ENCODE measurements around the gene HBS1L. TPM values are rescaled to one million over a fixed set of nuclear protein-coding genes. Genes with fewer than 3 reads are reported as not detected.

The HBS1L gene
- total RNA-seq, 2 experiments from 2014 or later: 71.5 to 74.7 TPM

DNA sequence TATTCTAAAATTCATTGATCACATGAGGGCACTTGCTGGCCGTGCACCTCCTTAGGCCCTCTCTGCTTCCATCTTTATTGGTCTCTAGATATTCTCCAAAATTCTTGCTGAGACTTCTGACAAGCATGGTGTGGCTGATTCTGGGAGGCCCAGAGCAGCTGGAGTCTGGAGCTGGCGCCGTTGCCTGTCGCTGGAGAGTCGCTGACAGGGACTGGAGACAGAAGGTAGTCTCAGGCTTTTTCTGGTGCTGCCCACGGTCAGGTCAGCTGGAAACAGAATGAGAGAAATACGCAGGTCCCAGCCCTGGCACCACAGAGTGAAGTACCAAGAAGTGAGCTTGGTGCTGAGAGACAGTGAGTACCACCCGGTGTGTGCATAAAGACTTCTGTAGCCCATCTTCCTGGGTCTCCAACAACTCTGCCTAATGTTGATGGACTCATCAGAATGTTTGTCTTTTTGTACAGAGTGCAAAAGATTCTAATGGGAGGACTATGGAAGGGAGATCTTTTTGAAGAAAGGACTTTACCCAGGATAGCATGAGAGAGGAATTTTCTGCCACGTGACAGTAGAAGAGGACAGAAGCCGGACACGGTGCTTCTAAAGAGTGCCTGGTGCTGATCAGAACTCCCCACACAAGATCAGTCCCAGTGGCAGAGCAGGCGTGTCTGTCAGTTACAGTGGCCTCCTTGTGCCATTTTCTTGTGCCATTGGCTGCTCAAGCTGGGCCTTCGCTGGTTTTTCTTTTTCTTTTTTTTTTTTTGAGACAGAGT is 102.9 kb downstream of the HBS1L start:
- no peak for DNase-seq
- CTCF ChIA-PET: no interaction called here
- Mint-ChIP-seq H3K4me3 (no peak overlapping the region), H3K36me3 (ENCODE audit: low read depth) (no peaks in the 10 kb centered on the region), H3K27me3 (no peaks in the 10 kb centered on the region), H3K4me1 (no peaks in the 10 kb centered on the region), H3K27ac (no peak overlapping the region), H3K9me3 (peaks cover 2% of the 10 kb centered on the region)
- POLR2A ChIA-PET: no interaction called here

DNA sequence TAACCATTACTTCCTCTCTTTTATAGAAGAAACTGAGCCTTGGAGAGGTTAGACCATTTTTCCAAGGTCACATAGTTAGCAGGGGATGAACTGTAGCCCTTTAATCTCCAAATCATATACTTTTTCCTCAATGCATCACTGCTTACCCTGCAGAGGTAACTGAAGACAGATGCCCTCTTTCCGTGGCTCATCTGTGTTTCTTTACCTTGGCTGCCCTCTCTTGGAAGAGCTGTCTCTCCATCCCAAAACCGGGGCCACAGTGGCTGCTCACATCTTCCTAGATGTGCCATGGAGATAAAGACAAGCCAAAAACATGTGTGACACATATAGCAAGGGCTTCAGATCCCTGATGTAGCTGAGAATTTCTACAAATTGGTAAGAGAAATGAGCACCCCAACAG is 104.1 kb downstream of the HBS1L start:
- no peak overlapping the region for H3K27ac Mint-ChIP-seq
- H3K4me3 Mint-ChIP-seq: no peak overlapping the region
- DNase-seq: no peak
- POLR2A ChIA-PET: no interaction called here
- no peaks in the 10 kb centered on the region for H3K4me1 Mint-ChIP-seq
- peaks cover 3% of the 10 kb centered on the region for H3K9me3 Mint-ChIP-seq
- CTCF ChIA-PET: interaction anchor here (2.1 kb wide), 1 partner anchor 10 kb away, joined by 7 read pairs; no protein-coding TSS in a partner anchor
- no peaks in the 10 kb centered on the region for H3K36me3 Mint-ChIP-seq (ENCODE audit: low read depth)
- H3K27me3 Mint-ChIP-seq: no peaks in the 10 kb centered on the region

DNA sequence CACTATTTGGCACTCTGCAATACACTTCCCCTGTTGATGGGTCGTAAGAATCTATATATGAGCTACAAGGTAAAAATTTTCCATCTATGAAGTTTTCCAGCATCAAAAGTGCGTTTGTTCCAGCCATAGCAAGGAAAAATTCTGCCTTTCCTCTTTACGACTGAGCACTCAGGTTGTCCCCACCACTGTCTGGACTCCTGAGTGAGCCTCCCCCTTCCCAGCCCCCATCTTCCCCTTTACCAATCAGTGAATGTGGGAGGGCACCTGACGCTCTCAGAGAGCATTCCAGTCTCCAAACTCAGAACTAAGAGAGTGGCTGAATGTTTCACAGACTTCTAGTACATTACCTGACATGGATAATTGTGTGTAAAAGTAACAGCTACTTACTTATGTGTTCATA is 104.7 kb downstream of the HBS1L start, which contains the start of gene ALDH8A1:
Gene ALDH8A1 (minus strand): TSS at position 175 of the 400 bp plus-strand sequence. CDS start 48 bp downstream, at position 127.
- Mint-ChIP-seq H3K9me3 (peaks cover 3% of the 10 kb centered on the region), H3K36me3 (ENCODE audit: low read depth) (no peaks in the 10 kb centered on the region), H3K4me1 (no peaks in the 10 kb centered on the region), H3K27ac (no peak within 1 kb of the TSS), H3K4me3 (no peak within 1 kb of the TSS), H3K27me3 (no peaks in the 10 kb centered on the region)
- DNase-seq: no peak
- POLR2A ChIA-PET: no interaction called here
- CTCF ChIA-PET: interaction anchor here (2.1 kb wide), 1 partner anchor 10 kb away, joined by 7 read pairs; no protein-coding TSS in a partner anchor

DNA sequence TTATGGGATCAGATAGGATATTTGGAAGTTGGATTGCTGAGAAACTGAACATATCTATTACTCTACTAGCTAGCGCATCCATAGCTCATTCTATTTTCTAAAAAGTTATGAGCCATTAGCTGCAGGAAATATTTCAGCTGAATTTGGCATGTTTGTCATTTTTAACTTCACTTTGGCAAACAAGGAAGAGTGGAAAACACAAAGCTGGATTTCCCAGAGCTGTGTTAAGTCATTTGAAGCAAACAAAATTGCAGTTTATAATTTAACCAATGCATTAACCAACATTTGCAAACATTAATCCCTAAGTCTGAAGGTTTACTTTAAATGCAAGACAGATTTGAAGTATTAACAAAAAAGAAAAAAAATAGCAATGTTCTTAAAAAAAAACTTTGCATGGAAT is 105.9 kb downstream of the HBS1L start:
- ChIA-PET CTCF (no interaction called here), POLR2A (no interaction called here)
- no peak overlapping the region for H3K4me3 Mint-ChIP-seq
- no peaks in the 10 kb centered on the region for H3K36me3 Mint-ChIP-seq (ENCODE audit: low read depth)
- no peaks in the 10 kb centered on the region for H3K27me3 Mint-ChIP-seq
- H3K4me1 Mint-ChIP-seq: no peaks in the 10 kb centered on the region
- DNase-seq: no peak
- peaks cover 3% of the 10 kb centered on the region for H3K9me3 Mint-ChIP-seq
- H3K27ac Mint-ChIP-seq: no peak overlapping the region

DNA sequence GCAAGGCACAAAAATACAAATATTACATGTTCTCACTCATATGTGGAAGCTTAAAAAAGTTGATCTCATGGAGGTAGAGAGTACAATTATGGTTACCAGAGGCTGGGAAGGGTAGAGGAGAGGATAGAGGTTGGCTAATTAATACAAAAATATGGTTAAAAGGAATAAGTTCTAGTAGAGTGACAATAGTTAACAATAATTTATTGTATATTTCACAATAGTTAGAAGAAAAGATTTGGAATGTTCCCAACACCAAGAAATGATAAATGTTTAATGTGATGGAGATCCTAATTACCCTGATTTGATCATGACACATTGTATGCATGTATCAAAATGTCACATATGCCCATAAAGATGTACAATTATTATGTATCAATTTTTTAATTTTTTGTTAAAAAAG is 106.5 kb downstream of the HBS1L start:
- POLR2A ChIA-PET: no interaction called here
- Mint-ChIP-seq H3K27ac (no peak overlapping the region), H3K27me3 (no peaks in the 10 kb centered on the region), H3K36me3 (ENCODE audit: low read depth) (no peaks in the 10 kb centered on the region), H3K4me1 (no peaks in the 10 kb centered on the region), H3K9me3 (peaks cover 3% of the 10 kb centered on the region), H3K4me3 (no peak overlapping the region)
- CTCF ChIA-PET: interaction anchor here (1.1 kb wide), 1 partner anchor 792 kb away, joined by 4 read pairs; no protein-coding TSS in a partner anchor
- no peak for DNase-seq

DNA sequence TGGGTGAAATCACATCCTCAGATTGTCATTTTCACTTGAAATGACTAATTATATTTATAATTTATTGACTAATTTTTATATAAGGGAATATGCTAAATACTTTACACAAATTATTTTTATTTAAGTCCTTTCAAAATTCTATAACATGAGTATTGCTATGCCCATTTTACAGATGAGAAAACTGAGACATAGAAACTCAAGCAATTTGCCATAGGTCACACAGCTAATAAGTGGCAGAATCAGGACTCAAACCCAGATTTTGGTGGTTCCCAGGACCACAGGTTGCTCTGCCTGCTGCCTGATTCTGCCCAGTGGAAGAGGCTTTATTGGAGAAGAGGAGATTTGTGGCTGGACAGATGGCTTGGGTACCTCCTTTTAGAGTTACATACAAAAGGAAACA is 109.6 kb downstream of the HBS1L start:
- Mint-ChIP-seq H3K4me1 (no peaks in the 10 kb centered on the region), H3K27ac (no peak overlapping the region), H3K4me3 (no peak overlapping the region), H3K36me3 (ENCODE audit: low read depth) (no peaks in the 10 kb centered on the region), H3K9me3 (peaks cover 3% of the 10 kb centered on the region), H3K27me3 (no peaks in the 10 kb centered on the region)
- POLR2A ChIA-PET: no interaction called here
- CTCF ChIA-PET: no interaction called here
- no peak for DNase-seq

DNA sequence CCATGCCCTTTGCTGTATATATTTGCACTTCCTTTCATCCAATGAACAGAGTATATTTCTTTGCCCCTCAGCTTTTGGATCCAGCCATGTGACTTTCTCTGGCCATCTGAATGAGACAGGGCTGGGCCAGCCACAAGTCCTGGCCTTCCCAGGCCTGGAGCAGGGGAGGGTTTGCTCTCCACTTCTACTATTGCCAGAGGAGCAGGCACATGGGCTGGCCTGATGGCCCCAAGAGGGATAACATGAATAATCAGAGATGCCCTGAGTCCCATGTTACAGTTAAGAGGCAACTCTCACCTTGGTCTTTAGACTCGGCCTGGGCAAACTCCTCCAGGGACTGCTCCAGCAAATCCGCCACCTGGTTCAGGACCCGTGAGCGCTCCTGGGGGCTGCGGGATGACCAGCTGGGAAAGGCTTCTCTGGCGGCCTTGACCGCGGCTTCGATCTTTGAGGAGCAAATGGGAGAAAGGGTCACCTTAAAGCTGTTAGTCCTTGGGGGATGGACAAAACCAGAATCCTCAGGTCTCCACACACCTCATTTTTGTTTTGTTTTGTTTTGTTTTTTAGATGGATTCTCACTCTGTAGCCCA is 111.0 kb downstream of the HBS1L start:
- Mint-ChIP-seq H3K9me3 (peaks cover 3% of the 10 kb centered on the region), H3K4me3 (no peak overlapping the region), H3K27me3 (no peaks in the 10 kb centered on the region), H3K27ac (no peak overlapping the region), H3K36me3 (ENCODE audit: low read depth) (no peaks in the 10 kb centered on the region), H3K4me1 (peaks cover 9% of the 10 kb centered on the region)
- ChIA-PET POLR2A (no interaction called here), CTCF (no interaction called here)
- no peak for DNase-seq

DNA sequence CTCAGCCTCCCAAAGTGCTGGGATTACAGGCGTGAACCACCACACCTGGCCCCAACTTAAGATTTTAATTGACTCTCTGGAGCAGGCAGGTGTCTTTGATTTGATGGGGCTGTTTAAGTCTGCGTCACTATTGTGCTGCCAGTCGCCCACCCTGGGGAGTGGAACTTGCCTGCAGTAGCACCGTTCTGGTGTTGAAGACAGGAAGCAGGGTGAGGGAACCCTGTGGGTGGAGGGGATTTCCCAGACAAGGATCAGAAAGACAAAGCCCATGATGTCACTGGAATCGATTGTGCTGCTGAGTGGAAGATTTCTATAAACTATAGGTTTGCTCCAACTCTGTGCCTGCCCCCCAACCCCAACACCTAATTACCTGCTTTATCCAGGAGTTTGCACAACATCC is 115.7 kb downstream of the HBS1L start:
- no peaks in the 10 kb centered on the region for H3K36me3 Mint-ChIP-seq (ENCODE audit: low read depth)
- no peak overlapping the region for H3K27ac Mint-ChIP-seq
- no peak overlapping the region for H3K4me3 Mint-ChIP-seq
- ChIA-PET CTCF (interaction anchor here (0.8 to 2.0 kb wide), 3 partner anchors 30 to 815 kb away, joined by 3 to 6 read pairs (median 4); no protein-coding TSS in a partner anchor), POLR2A (no interaction called here)
- peak; percentile 34 for DNase-seq
- no peaks in the 10 kb centered on the region for H3K27me3 Mint-ChIP-seq
- H3K9me3 Mint-ChIP-seq: no peaks in the 10 kb centered on the region
- peaks cover 14% of the 10 kb centered on the region for H3K4me1 Mint-ChIP-seq

DNA sequence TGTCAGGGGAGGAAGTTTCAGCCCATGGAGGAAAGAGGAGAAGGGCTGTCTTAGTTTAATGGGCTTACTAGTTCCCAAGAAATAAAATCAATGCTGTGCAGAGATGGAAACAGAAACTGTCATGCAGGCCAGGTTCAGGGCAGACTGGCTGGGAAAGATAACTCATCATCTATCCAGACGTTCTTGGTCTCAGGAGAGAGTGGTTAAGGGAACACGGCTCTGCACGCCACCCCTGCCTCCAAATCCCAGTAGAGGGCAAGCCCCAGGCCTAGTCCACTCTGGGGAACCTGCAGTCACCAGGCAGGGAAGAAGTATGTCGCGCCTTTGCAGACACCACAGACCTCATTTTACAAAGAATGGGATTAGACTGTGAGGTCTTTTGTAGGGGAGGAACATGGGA is 117.2 kb downstream of the HBS1L start:
- Mint-ChIP-seq H3K27me3 (no peaks in the 10 kb centered on the region), H3K9me3 (no peaks in the 10 kb centered on the region), H3K36me3 (ENCODE audit: low read depth) (no peaks in the 10 kb centered on the region), H3K4me1 (peaks cover 14% of the 10 kb centered on the region), H3K27ac (no peak overlapping the region), H3K4me3 (no peak overlapping the region)
- CTCF ChIA-PET: no interaction called here
- POLR2A ChIA-PET: no interaction called here
- DNase-seq: no peak

DNA sequence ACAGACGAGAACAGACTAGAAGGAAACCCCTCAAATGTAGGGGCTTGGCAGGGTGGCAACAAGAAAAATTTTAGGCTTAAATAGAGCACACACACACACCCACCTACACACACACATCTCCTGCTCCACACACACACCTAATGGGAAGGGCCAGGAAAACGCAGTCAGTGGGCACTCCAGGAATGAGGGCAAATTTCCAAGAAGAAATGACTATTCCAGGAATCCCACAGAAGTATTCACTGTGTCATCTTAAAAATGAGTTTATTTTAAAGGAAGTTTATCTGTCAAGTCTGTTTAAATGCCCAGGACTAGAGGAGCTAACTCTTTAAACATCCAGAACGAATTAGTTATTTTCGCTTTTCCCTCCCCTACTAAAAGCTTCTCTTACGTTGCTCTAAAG is 117.7 kb downstream of the HBS1L start:
- peaks cover 14% of the 10 kb centered on the region for H3K4me1 Mint-ChIP-seq
- no peak overlapping the region for H3K4me3 Mint-ChIP-seq
- no peaks in the 10 kb centered on the region for H3K36me3 Mint-ChIP-seq (ENCODE audit: low read depth)
- no peaks in the 10 kb centered on the region for H3K27me3 Mint-ChIP-seq
- ChIA-PET CTCF (no interaction called here), POLR2A (no interaction called here)
- no peak for DNase-seq
- H3K9me3 Mint-ChIP-seq: no peaks in the 10 kb centered on the region
- H3K27ac Mint-ChIP-seq: no peak overlapping the region

DNA sequence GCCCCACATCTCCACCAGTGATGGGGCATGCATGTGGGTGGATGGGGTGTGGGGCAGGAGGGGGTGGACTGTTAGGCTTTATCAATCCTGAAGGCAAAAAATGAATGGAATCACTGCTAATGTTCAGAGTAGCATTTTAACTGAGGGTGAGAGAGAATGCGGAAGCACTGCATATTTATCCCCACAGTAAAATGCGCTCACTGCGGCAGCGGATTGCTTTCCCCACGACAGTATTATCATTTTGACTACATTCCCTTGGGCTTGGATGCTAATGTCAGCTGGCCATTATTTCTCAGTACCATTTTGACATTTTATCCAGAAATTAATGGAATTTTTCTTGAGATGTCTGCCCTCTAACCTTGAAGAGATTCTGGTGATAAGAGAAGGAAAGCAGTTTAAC is 118.1 kb downstream of the HBS1L start:
- Mint-ChIP-seq H3K27me3 (no peaks in the 10 kb centered on the region), H3K4me3 (no peak overlapping the region), H3K36me3 (ENCODE audit: low read depth) (no peaks in the 10 kb centered on the region), H3K27ac (no peak overlapping the region), H3K4me1 (peaks cover 14% of the 10 kb centered on the region), H3K9me3 (no peaks in the 10 kb centered on the region)
- DNase-seq: no peak
- ChIA-PET CTCF (no interaction called here), POLR2A (no interaction called here)

DNA sequence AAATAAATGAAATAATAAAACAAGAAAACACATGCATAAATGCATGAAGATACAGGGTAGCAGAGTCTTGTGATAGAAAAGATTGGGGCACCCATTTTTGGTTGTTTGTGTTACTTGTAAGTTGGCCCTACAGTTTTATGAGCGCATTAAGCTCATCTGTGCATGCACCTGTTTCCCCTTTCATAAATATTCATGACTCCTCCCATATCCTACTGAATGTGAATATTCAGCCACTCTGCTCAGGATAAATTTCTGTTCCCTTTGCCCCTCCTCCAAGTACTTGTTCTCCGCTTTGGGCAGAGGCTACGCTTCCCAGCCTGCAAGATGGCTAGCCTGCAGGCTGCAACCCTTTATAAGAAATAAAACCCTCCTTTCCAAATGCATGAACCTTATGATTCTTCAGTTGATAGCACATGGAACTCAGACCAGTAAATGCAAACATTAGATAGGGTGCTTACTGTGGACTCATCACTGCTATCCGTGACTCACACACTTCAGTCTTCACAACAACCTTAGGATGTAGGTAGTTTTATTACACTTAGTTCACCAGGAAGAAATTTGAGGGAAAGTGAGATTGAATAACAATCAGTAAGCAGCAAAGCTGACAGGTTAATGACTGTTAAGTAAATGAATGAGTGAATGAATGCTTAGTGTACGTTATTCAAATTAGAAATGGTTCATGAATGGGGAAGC is 119.7 kb downstream of the HBS1L start:
- no peaks in the 10 kb centered on the region for H3K36me3 Mint-ChIP-seq (ENCODE audit: low read depth)
- DNase-seq: no peak
- ChIA-PET CTCF (interaction anchor here (0.9 kb wide), 1 partner anchor 13 kb away, joined by 3 read pairs; no protein-coding TSS in a partner anchor), POLR2A (no interaction called here)
- H3K9me3 Mint-ChIP-seq: no peaks in the 10 kb centered on the region
- H3K27ac Mint-ChIP-seq: no peak overlapping the region
- no peak overlapping the region for H3K4me3 Mint-ChIP-seq
- no peaks in the 10 kb centered on the region for H3K27me3 Mint-ChIP-seq
- peaks cover 14% of the 10 kb centered on the region for H3K4me1 Mint-ChIP-seq
